Measurements from ENCODE around the gene PKP3.

GRCh38 chr11:363948-364761 is 29.9 kb upstream of the PKP3 start:
- no peak for TF ChIP-seq CTCF (IDR thresholded peaks at IDR 0.05)
- no peak for TF ChIP-seq POLR2A (IDR thresholded peaks at IDR 0.05)

Data from lower leg skin (tissue), 3 donors.